Activated B cell treated with CpG ODN at 0.5 μM for 24 hours (primary cell): ENCODE measurements around the gene SETD3. TPM values are rescaled to one million over a fixed set of nuclear protein-coding genes. Genes with fewer than 3 reads are reported as not detected.

Experiments
- ATAC-seq: fragments of 200-7000 bp; cut with Tn5 transposase; one replicate; pipeline ENCODE4 v1.10.0; 2021; ENCODE audit warnings: low read depth, mild to moderate bottlenecking, moderate library complexity
- CTCF ChIA-PET: fragments of 350-600 bp; sonication (Branson Sonifier 250); formaldehyde crosslinking; loops from one replicate; lab custom pipeline; 2021; ENCODE audit warnings: antibody characterized with exemption; lab: Charles Lee
- POLR2A ChIA-PET: fragments of 350-600 bp; sonication (Branson Sonifier 250); formaldehyde crosslinking; loops from one replicate; lab custom pipeline; 2021; ENCODE audit warnings: antibody characterized with exemption; lab: Charles Lee
- DNase-seq: peaks from one replicate; pipeline ENCODE4 v3.0.0; 2022
- H3K27ac Mint-ChIP-seq: one replicate; pipeline ENCODE4 v1.8.0; 2020; ENCODE audit warnings: mixed read lengths
- H3K27me3 Mint-ChIP-seq: one replicate; pipeline ENCODE4 v1.8.0; 2021; ENCODE audit warnings: mixed read lengths
- H3K36me3 Mint-ChIP-seq: one replicate; pipeline ENCODE4 v1.8.0; 2021; ENCODE audit warnings: low read depth, mixed read lengths
- H3K4me1 Mint-ChIP-seq: one replicate; pipeline ENCODE4 v1.8.0; 2021; ENCODE audit warnings: mixed read lengths
- H3K4me3 Mint-ChIP-seq: one replicate; pipeline ENCODE4 v1.8.0; 2020; ENCODE audit warnings: mild to moderate bottlenecking, mixed read lengths
- H3K9me3 Mint-ChIP-seq: one replicate; pipeline ENCODE4 v1.8.0; 2020; ENCODE audit warnings: mixed read lengths
- CTCF ChIP-seq: fragments of 200-600 bp; IDR thresholded peaks from one replicate; pipeline ENCODE4 v1.8.0; 2022; ENCODE audit warnings: antibody characterized with exemption, mild to moderate bottlenecking
- intact Hi-C: fragments of 100-400 bp; cut with micrococcal nuclease; formaldehyde crosslinking; loops from one replicate; pipeline ENCODE4 v1.15.1; 2024
- total RNA-seq: library from RNA; stranded (reverse); gene quantifications from 2 replicates; pipeline ENCODE4 v1.2.3, GENCODE V29; 2022

Gene SETD3
- total RNA-seq, 1 donor from 2014 or later, result 31.9 TPM

- Mint-ChIP-seq H3K4me1 (no peaks in the 10 kb centered on the region), H3K27me3 (no peaks in the 10 kb centered on the region), H3K9me3 (no peaks in the 10 kb centered on the region), H3K36me3 (peaks cover 40% of the 10 kb centered on the region), H3K27ac (no peak overlapping the region), H3K4me3 (no peak overlapping the region)
- ATAC-seq, result no peak
- no peak for TF ChIP-seq CTCF
- intact Hi-C loops, result no loop called here
- POLR2A ChIA-PET, result no interaction called here
- DNase-seq, result no peak
- CTCF ChIA-PET, result interaction anchor here (0.9 to 1.0 kb wide), 2 partner anchors 16 to 20 kb away, joined by 3 read pairs; no protein-coding TSS in a partner anchor
Observed at GRCh38 chr14:99395909-99396530, 84.6 kb downstream of the SETD3 start.

- Mint-ChIP-seq H3K4me3 (no peak overlapping the region), H3K36me3 (peaks cover 31% of the 10 kb centered on the region), H3K27me3 (no peaks in the 10 kb centered on the region), H3K9me3 (no peaks in the 10 kb centered on the region), H3K27ac (no peak overlapping the region), H3K4me1 (no peaks in the 10 kb centered on the region)
- intact Hi-C loops, result loop anchor here (5.0 kb wide), 1 partner anchor 493 kb away; no protein-coding TSS in a partner anchor
- TF ChIP-seq CTCF, result no peak
- ATAC-seq (no peak), DNase-seq (no peak)
- ChIA-PET POLR2A (no interaction called here), CTCF (interaction anchor here (1.0 kb wide), 1 partner anchor 17 kb away, joined by 3 read pairs; no protein-coding TSS in a partner anchor)
Observed at GRCh38 chr14:99394602-99395156, 86.0 kb downstream of the SETD3 start.

GRCh38 chr14:99393059-99393655, 87.5 kb downstream of the SETD3 start:
- DNase-seq (no peak), ATAC-seq (peak; percentile 31)
- ChIA-PET CTCF (interaction anchor here (0.9 to 3.3 kb wide), 7 partner anchors 9 to 493 kb away, joined by 3 to 20 read pairs (median 5); no protein-coding TSS in a partner anchor), POLR2A (no interaction called here)
- intact Hi-C loops, result loop anchor here (5.0 kb wide), 1 partner anchor 494 kb away; no protein-coding TSS in a partner anchor
- H3K4me1 Mint-ChIP-seq, result no peaks in the 10 kb centered on the region
- no peak overlapping the region for H3K4me3 Mint-ChIP-seq
- H3K36me3 Mint-ChIP-seq, result peaks cover 19% of the 10 kb centered on the region
- TF ChIP-seq CTCF, result no peak
- no peak overlapping the region for H3K27ac Mint-ChIP-seq
- no peaks in the 10 kb centered on the region for H3K9me3 Mint-ChIP-seq
- no peaks in the 10 kb centered on the region for H3K27me3 Mint-ChIP-seq

GRCh38 chr14:99391671-99392070, 89.0 kb downstream of the SETD3 start:
- Mint-ChIP-seq H3K27ac (no peak overlapping the region), H3K4me3 (no peak overlapping the region), H3K4me1 (no peaks in the 10 kb centered on the region), H3K27me3 (peaks cover 2% of the 10 kb centered on the region), H3K36me3 (peaks cover 8% of the 10 kb centered on the region), H3K9me3 (no peaks in the 10 kb centered on the region)
- intact Hi-C loops, result loop anchor here (5.0 kb wide), 1 partner anchor 496 kb away; no protein-coding TSS in a partner anchor
- ChIA-PET POLR2A (no interaction called here), CTCF (interaction anchor here (1.3 to 3.5 kb wide), 3 partner anchors 10 to 24 kb away, joined by 3 to 20 read pairs (median 14); no protein-coding TSS in a partner anchor)
- ATAC-seq (no peak), DNase-seq (no peak)
- no peak for TF ChIP-seq CTCF
